Coronary artery (tissue), 2 donors: Measurements from ENCODE around the gene HTR3B.

ENCODE experiments used
- DNase-seq: peaks from one replicate; pipeline ENCODE4 v3.0.0-alpha.2; 2017; ENCODE audit warnings: low spot score
- H3K27ac ChIP-seq, 2 donors: fragments of 200-600 bp; sonication (generic); one replicate each; pipeline ENCODE4 v1.5.1; 2016 to 2019
- H3K4me3 ChIP-seq: fragments of 200-600 bp; sonication (generic); 2 replicates; pipeline ENCODE4 v1.5.1; 2016; ENCODE audit warnings: mild to moderate bottlenecking, moderate library complexity
- TF ChIP-seq, protein P1 (sequence below): fragments of 200-600 bp; sonication (generic); IDR thresholded peaks from one replicate; pipeline ENCODE4 v1.5.1; 2019; ENCODE audit warnings: antibody characterized with exemption

Gene HTR3B

GRCh38 chr11:113884361-113884836, 20.2 kb upstream of the HTR3B start:
- Histone ChIP-seq H3K4me3 (no peak overlapping the region), H3K27ac (no peak overlapping the region)
- TF ChIP-seq, protein P1, sequence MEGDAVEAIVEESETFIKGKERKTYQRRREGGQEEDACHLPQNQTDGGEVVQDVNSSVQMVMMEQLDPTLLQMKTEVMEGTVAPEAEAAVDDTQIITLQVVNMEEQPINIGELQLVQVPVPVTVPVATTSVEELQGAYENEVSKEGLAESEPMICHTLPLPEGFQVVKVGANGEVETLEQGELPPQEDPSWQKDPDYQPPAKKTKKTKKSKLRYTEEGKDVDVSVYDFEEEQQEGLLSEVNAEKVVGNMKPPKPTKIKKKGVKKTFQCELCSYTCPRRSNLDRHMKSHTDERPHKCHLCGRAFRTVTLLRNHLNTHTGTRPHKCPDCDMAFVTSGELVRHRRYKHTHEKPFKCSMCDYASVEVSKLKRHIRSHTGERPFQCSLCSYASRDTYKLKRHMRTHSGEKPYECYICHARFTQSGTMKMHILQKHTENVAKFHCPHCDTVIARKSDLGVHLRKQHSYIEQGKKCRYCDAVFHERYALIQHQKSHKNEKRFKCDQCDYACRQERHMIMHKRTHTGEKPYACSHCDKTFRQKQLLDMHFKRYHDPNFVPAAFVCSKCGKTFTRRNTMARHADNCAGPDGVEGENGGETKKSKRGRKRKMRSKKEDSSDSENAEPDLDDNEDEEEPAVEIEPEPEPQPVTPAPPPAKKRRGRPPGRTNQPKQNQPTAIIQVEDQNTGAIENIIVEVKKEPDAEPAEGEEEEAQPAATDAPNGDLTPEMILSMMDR = no peak
- DNase-seq = no peak

DNA sequence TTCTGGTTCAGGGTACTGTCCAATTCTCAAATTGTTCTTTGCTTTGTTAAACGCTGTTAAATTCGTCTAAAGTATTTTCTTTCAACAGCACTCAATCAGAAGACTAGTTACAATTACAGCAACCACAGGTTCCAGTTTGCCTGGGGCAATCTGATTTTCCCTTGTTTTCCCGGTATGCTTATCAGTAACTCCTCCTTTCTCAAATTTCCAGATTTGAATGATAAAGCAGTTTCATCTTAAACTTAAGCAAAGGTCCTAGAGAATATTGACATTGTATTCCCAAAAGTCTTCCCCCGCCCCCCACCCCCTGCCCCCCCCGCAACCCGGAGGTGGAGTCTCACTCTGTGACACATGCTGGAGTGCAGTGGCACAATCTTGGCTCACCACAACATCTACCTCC, 18.7 kb upstream of the HTR3B start:
- Histone ChIP-seq H3K4me3 (no peak overlapping the region), H3K27ac (no peak overlapping the region)
- TF ChIP-seq, protein P1 = no peak
- no peak for DNase-seq

GRCh38 chr11:113888848-113889247, 15.7 kb upstream of the HTR3B start:
- TF ChIP-seq, protein P1 = no peak
- Histone ChIP-seq H3K4me3 (no peak overlapping the region), H3K27ac (no peak overlapping the region)
- no peak for DNase-seq

- TF ChIP-seq, protein P1 = no peak
- H3K27ac ChIP-seq = no peak overlapping the region
- no peak for DNase-seq
- no peak overlapping the region for H3K4me3 ChIP-seq
Observed at GRCh38 chr11:113894421-113894996, 10.1 kb upstream of the HTR3B start.

- TF ChIP-seq, protein P1 = no peak
- Histone ChIP-seq H3K4me3 (no peak overlapping the region), H3K27ac (no peak overlapping the region)
- no peak for DNase-seq
Observed at GRCh38 chr11:113895367-113896155, 9.0 kb upstream of the HTR3B start.

- TF ChIP-seq, protein P1 = peak; percentile 74
- Histone ChIP-seq H3K4me3 (no peak overlapping the region), H3K27ac (no peak overlapping the region)
- no peak for DNase-seq
Observed at GRCh38 chr11:113896156-113896879, 8.3 kb upstream of the HTR3B start.
